CD4-positive, CD25-positive, alpha-beta regulatory T cell (primary cell): ENCODE measurements around the gene PTPRN2. TPM values are rescaled to one million over a fixed set of nuclear protein-coding genes. Genes with fewer than 3 reads are reported as not detected.
"Not testable (repeated sequence)": the region's sequence is repeated elsewhere in the genome, so short reads cannot be mapped to it uniquely, and the experiment has no call there.

Experiments
- ATAC-seq, 2 donors: fragments of 150-1000 bp; cut with Tn5 transposase; one replicate each; pipeline ENCODE4 v1.10.0; 2021; ENCODE audit warnings: low read depth in 2 of 2, moderate number of reproducible peaks in 2 of 2, moderate library complexity in 1 of 2
- DNase-seq, 3 donors: peaks; one replicate each; pipeline versions ENCODE4 v3.0.0 to v3.0.0-alpha.2; 2012 to 2022; ENCODE audit warnings: mixed read lengths in 1 of 3
- H3K27ac ChIP-seq: one replicate; pipeline ENCODE4 v1.7.0; 2013; ENCODE audit warnings: mild to moderate bottlenecking, low read length; ENCODE audit not compliant: insufficient read depth, poor library complexity, severe bottlenecking
- H3K27me3 ChIP-seq: one replicate; pipeline ENCODE4 v1.7.0; 2013; ENCODE audit warnings: low read length; ENCODE audit not compliant: control insufficient read depth, insufficient read depth
- H3K36me3 ChIP-seq: one replicate; pipeline ENCODE4 v1.7.0; 2013; ENCODE audit warnings: mild to moderate bottlenecking, low read length, moderate library complexity; ENCODE audit not compliant: control insufficient read depth, insufficient read depth
- H3K4me1 ChIP-seq: 2 replicates; pipeline ENCODE4 v1.7.0; 2013; ENCODE audit warnings: mild to moderate bottlenecking, low read length; ENCODE audit not compliant: insufficient read depth, control insufficient read depth, poor library complexity, severe bottlenecking
- H3K4me3 ChIP-seq: one replicate; pipeline ENCODE4 v1.7.0; 2013; ENCODE audit warnings: low read depth, mild to moderate bottlenecking, low read length, moderate library complexity
- H3K9me3 ChIP-seq, 2 experiments: 1 replicate in 1 of 2; 2 replicates in 1 of 2; pipeline ENCODE4 v1.7.0; 2013; ENCODE audit warnings: low read length in 2 of 2, mild to moderate bottlenecking in 1 of 2, moderate library complexity in 1 of 2; ENCODE audit not compliant: control insufficient read depth in 2 of 2
- H3K27ac Mint-ChIP-seq, 3 donors: one replicate each; pipeline ENCODE4 v1.8.0; 2020 to 2022; ENCODE audit warnings: mild to moderate bottlenecking in 3 of 3, mixed read lengths in 3 of 3, moderate library complexity in 2 of 3
- H3K27me3 Mint-ChIP-seq: one replicate; pipeline ENCODE4 v1.8.0; 2022; ENCODE audit warnings: mild to moderate bottlenecking, mixed read lengths
- H3K36me3 Mint-ChIP-seq: one replicate; pipeline ENCODE4 v1.8.0; 2020; ENCODE audit warnings: mixed read lengths
- H3K4me1 Mint-ChIP-seq, 4 donors: one replicate each; pipeline ENCODE4 v1.8.0; 2020 to 2022; ENCODE audit warnings: mixed read lengths in 4 of 4, mild to moderate bottlenecking in 1 of 4
- H3K4me3 Mint-ChIP-seq, 4 donors: one replicate each; pipeline ENCODE4 v1.8.0; 2020 to 2022; ENCODE audit warnings: mild to moderate bottlenecking in 4 of 4, mixed read lengths in 4 of 4, moderate library complexity in 3 of 4
- H3K9me3 Mint-ChIP-seq, 7 donors: one replicate each; pipeline ENCODE4 v1.8.0; 2020 to 2022; ENCODE audit warnings: mixed read lengths in 7 of 7, mild to moderate bottlenecking in 3 of 7, moderate library complexity in 2 of 7
- polyA plus RNA-seq, 4 donors: library from polyadenylated mRNA; unstranded; fragments of 300-500 nt; fragmentation: Illumina TruSeq; gene quantifications; one replicate each; pipeline ENCODE4 v1.2.3, GENCODE V29; 2021
- total RNA-seq: library from RNA; stranded (reverse); gene quantifications from one replicate; pipeline ENCODE4 v1.2.3, GENCODE V29; 2022

Gene PTPRN2
- total and polyA plus RNA-seq, 5 donors from 2014 or later = 1.6 to 4.7 (median 2.7) TPM

GRCh38 chr7:158428131-158428836 lies 159.3 kb downstream of the PTPRN2 start:
- ATAC-seq = no peak

GRCh38 chr7:158425676-158426075 lies 161.9 kb downstream of the PTPRN2 start:
- H3K27me3 ChIP-seq, H3K4me3 ChIP-seq, H3K4me1 ChIP-seq, H3K4me1 Mint-ChIP-seq, H3K27ac ChIP-seq, H3K36me3 ChIP-seq, H3K4me3 Mint-ChIP-seq, H3K27me3 Mint-ChIP-seq, H3K9me3 ChIP-seq, ATAC-seq, H3K27ac Mint-ChIP-seq, H3K9me3 Mint-ChIP-seq, DNase-seq, H3K36me3 Mint-ChIP-seq: not testable (repeated sequence)

More at GRCh38 chr7:158428131-158428836, 159.3 kb downstream of the PTPRN2 start:
- Histone ChIP-seq H3K4me1 (no peaks in the 10 kb centered on the region), H3K27me3 (no peaks in the 10 kb centered on the region), H3K36me3 (no peaks in the 10 kb centered on the region), H3K27ac (no peak overlapping the region), H3K4me3 (no peak overlapping the region), H3K9me3 (no peaks in the 10 kb centered on the region)
- DNase-seq = no peak
- no peak overlapping the region for H3K4me3 Mint-ChIP-seq
- no peak overlapping the region for H3K27ac Mint-ChIP-seq
- peaks cover 0 to 2% (median 0%) of the 10 kb centered on the region in 4 donors for H3K4me1 Mint-ChIP-seq
- H3K36me3 Mint-ChIP-seq = no peaks in the 10 kb centered on the region
- H3K27me3 Mint-ChIP-seq = peaks cover 5% of the 10 kb centered on the region
- no peaks in the 10 kb centered on the region for H3K9me3 Mint-ChIP-seq

GRCh38 chr7:158424531-158424930 lies 163.1 kb downstream of the PTPRN2 start:
- DNase-seq (no peak), ATAC-seq (no peak)
- Histone ChIP-seq H3K27ac (no peak overlapping the region), H3K4me3 (no peak overlapping the region), H3K4me1 (no peaks in the 10 kb centered on the region), H3K36me3 (no peaks in the 10 kb centered on the region), H3K9me3 (no peaks in the 10 kb centered on the region), H3K27me3 (no peaks in the 10 kb centered on the region)
- Mint-ChIP-seq H3K4me1 (no peaks in the 10 kb centered on the region), H3K4me3 (no peak overlapping the region), H3K36me3 (no peaks in the 10 kb centered on the region), H3K27me3 (no peaks in the 10 kb centered on the region), H3K27ac (no peak overlapping the region), H3K9me3 (no peaks in the 10 kb centered on the region)

GRCh38 chr7:158424011-158424410 lies 163.6 kb downstream of the PTPRN2 start:
- H3K9me3 ChIP-seq = no peaks in the 10 kb centered on the region

GRCh38 chr7:158422887-158423560 lies 164.6 kb downstream of the PTPRN2 start:
- Histone ChIP-seq H3K27ac (no peak overlapping the region), H3K4me3 (no peak overlapping the region), H3K9me3 (no peaks in the 10 kb centered on the region), H3K36me3 (no peaks in the 10 kb centered on the region), H3K4me1 (no peaks in the 10 kb centered on the region), H3K27me3 (no peaks in the 10 kb centered on the region)
- Mint-ChIP-seq H3K27me3 (no peaks in the 10 kb centered on the region), H3K27ac (no peak overlapping the region), H3K4me1 (no peaks in the 10 kb centered on the region), H3K4me3 (no peak overlapping the region), H3K9me3 (peaks cover 0 to 3% (median 0%) of the 10 kb centered on the region in 7 donors), H3K36me3 (no peaks in the 10 kb centered on the region)
- DNase-seq = no peak
- ATAC-seq = no peak

More at GRCh38 chr7:158424011-158424410, 163.6 kb downstream of the PTPRN2 start:
- Histone ChIP-seq H3K36me3 (no peaks in the 10 kb centered on the region), H3K27ac (no peak overlapping the region), H3K4me1 (no peaks in the 10 kb centered on the region), H3K4me3 (no peak overlapping the region), H3K27me3 (no peaks in the 10 kb centered on the region)
- no peak overlapping the region for H3K4me3 Mint-ChIP-seq
- H3K27me3 Mint-ChIP-seq = no peaks in the 10 kb centered on the region
- no peak overlapping the region for H3K27ac Mint-ChIP-seq
- H3K36me3 Mint-ChIP-seq = no peaks in the 10 kb centered on the region
- no peaks in the 10 kb centered on the region for H3K4me1 Mint-ChIP-seq
- DNase-seq = no peak
- no peaks in the 10 kb centered on the region for H3K9me3 Mint-ChIP-seq
- no peak for ATAC-seq

- ATAC-seq (no peak), DNase-seq (no peak)
- no peak overlapping the region for H3K27ac Mint-ChIP-seq
- Histone ChIP-seq H3K4me1 (no peaks in the 10 kb centered on the region), H3K27me3 (no peaks in the 10 kb centered on the region), H3K4me3 (no peak overlapping the region), H3K9me3 (peaks cover 0 to under 1% of the 10 kb centered on the region in 2 experiments), H3K27ac (no peak overlapping the region), H3K36me3 (no peaks in the 10 kb centered on the region)
- H3K36me3 Mint-ChIP-seq = no peaks in the 10 kb centered on the region
- peaks cover 0 to 6% (median 3%) of the 10 kb centered on the region in 7 donors for H3K9me3 Mint-ChIP-seq
- no peaks in the 10 kb centered on the region for H3K4me1 Mint-ChIP-seq
- H3K4me3 Mint-ChIP-seq = no peak overlapping the region
- no peaks in the 10 kb centered on the region for H3K27me3 Mint-ChIP-seq
These were observed 165.3 kb downstream of the PTPRN2 start for GRCh38 chr7:158422196-158422886.

- H3K27ac ChIP-seq = no peak overlapping the region
- H3K4me1 ChIP-seq = no peaks in the 10 kb centered on the region
- ATAC-seq (no peak), DNase-seq (no peak)
- H3K9me3 ChIP-seq = peaks cover 0 to 1% of the 10 kb centered on the region in 2 experiments
- Mint-ChIP-seq H3K9me3 (peaks cover 0 to 6% (median 3%) of the 10 kb centered on the region in 7 donors), H3K36me3 (no peaks in the 10 kb centered on the region), H3K4me1 (no peaks in the 10 kb centered on the region), H3K27ac (no peak overlapping the region), H3K27me3 (no peaks in the 10 kb centered on the region), H3K4me3 (no peak overlapping the region)
- H3K27me3 ChIP-seq = no peaks in the 10 kb centered on the region
- no peaks in the 10 kb centered on the region for H3K36me3 ChIP-seq
- H3K4me3 ChIP-seq = no peak overlapping the region
These were observed 166.3 kb downstream of the PTPRN2 start for GRCh38 chr7:158421361-158421760.
